HFF-Myc (cell line): Measurements from ENCODE around the gene GDPD3.

ENCODE experiments used
- DNase-seq: peaks from one replicate; pipeline ENCODE4 v3.0.0-alpha.2; 2011; ENCODE audit warnings: low read depth; ENCODE audit errors: extremely low read depth
- H3K4me3 ChIP-seq: replicated peaks from 2 replicates; pipeline ENCODE4 v1.5.1; 2011; ENCODE audit warnings: low read depth, mild to moderate bottlenecking, control low read depth, low read length
- CTCF ChIP-seq: IDR thresholded peaks from 2 replicates; pipeline ENCODE4 v1.5.1; 2012; ENCODE audit warnings: mild to moderate bottlenecking, low read depth, low read length, control low read depth; ENCODE audit errors: missing control alignments

The GDPD3 gene

DNA sequence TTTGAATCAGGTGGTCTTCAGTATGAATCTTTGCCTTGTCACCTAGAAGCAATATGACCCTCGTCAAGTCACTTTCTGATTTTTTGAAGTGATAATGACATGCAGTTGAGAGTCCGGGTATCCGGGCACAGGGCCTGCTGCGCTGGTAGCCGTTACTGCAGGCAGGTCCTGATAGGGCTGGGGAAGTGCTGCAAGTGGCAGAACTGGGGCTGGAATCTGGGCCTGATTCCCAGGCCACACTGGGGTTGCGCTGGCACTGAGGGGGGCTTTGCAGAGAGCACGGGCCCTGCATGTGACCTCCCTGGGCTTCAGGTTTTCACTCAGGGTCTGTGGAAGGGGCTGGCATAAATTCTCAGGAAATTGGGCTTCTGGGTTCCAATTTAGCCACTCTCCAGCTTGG lies 34.6 kb downstream of the GDPD3 start:
- no peak overlapping the region for H3K4me3 ChIP-seq
- no peak for DNase-seq
- no peak for TF ChIP-seq CTCF

DNA sequence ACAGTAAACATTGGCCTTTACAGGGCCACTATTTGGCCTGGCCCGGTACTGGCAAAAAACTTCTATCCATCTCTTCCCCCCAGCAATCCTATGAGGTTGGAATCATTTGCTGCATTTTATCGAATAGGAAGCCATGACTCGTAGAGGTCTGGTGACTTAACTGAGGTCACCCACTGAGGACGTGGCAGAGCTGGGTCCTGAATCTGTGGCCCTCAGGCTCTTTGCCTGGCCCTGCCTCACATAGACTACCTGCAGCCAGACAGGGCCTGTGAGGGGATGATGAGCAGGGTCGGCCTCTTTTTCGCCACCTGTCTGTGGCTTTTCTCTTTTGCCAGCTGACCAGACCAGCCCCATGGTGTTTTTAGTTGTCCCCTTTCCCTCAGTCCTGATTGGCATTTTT lies 35.7 kb downstream of the GDPD3 start:
- no peak for TF ChIP-seq CTCF
- peak overlapping the region; percentile 92 for H3K4me3 ChIP-seq
- no peak for DNase-seq

- TF ChIP-seq CTCF: no peak
- no peak for DNase-seq
- peak overlapping the region; percentile 92 for H3K4me3 ChIP-seq
Measured at GRCh38 chr16:30076276-30076791, 37.0 kb downstream of the GDPD3 start.

- no peak for TF ChIP-seq CTCF
- H3K4me3 ChIP-seq: peak within 1 kb of the TSS; percentile 92
- no peak for DNase-seq
Measured at GRCh38 chr16:30075503-30076275, 37.6 kb downstream of the GDPD3 start, which contains the start of gene PPP4C. Gene PPP4C, plus strand, starts transcription at chr16:30075994. Its CDS starts 384 bp downstream, at chr16:30076378.

GRCh38 chr16:30070490-30070889 lies 42.8 kb downstream of the GDPD3 start:
- no peak for DNase-seq
- no peak overlapping the region for H3K4me3 ChIP-seq
- no peak for TF ChIP-seq CTCF

GRCh38 chr16:30069611-30070462 lies 43.5 kb downstream of the GDPD3 start:
- TF ChIP-seq CTCF: no peak
- DNase-seq: no peak
- peak overlapping the region; percentile 9; the same call in 1 of the 2 replicates for H3K4me3 ChIP-seq
